Measurements from ENCODE around the gene CSMD2. TPM values are rescaled to one million over a fixed set of nuclear protein-coding genes. Genes with fewer than 3 reads are reported as not detected.

CSMD2 gene
- total RNA-seq, 2 experiments from 2014 or later = not detected

- H3K4me3 Mint-ChIP-seq = no peak overlapping the region
- H3K36me3 Mint-ChIP-seq (ENCODE audit: low read depth) = no peaks in the 10 kb centered on the region
- no peaks in the 10 kb centered on the region for H3K4me1 Mint-ChIP-seq (ENCODE audit: low read depth)
- intact Hi-C loops (cut with micrococcal nuclease) = no loop called here
- H3K27me3 Mint-ChIP-seq = peaks cover 1% of the 10 kb centered on the region
- DNase-seq (no peak), ATAC-seq (no peak)
- no peaks in the 10 kb centered on the region for H3K9me3 Mint-ChIP-seq
- no peak overlapping the region for H3K27ac Mint-ChIP-seq
- no peak for TF ChIP-seq CTCF (IDR thresholded peaks at IDR 0.05)
- ChIA-PET POLR2A (no interaction called here), CTCF (no interaction called here)
These were observed 104.8 kb downstream of the CSMD2 start for GRCh38 chr1:34060187-34060730.

DNA sequence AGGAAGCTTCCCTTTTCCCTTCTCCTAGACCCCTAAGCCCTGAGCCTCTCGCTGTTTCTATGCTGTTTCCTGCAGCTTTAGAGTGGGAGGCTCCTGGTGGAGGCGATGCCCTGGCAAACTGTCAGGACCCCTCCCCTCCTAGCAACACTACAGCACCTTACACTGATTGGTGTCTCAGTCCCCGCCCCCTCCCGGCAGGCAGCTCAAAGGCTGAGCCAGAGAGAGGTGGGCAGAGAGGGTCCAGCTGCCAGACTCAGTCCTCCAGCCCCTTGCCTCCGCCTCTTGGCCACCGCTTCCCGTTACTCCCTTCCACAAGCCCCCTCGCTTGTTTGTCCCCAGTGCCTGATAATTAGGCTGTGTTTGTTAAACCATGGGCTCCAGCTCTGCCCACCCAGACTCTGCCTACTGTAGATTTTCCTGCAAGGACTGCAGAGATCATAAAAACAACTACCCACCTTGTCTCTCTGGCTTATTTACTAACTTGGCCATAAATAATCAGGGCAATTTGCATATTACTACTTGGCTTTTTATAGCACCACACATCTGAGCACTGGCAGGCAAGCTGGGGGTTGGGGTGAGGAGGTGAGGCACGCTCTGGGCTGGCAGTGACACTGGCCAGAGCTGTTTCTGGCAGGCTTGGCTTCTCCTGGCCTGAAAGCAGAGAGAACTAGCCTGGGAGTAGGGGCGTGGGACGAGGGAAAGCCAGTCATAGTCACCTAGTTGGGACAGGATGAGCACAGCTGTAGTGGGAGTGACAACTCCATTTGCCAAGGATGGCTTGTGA is 107.5 kb downstream of the CSMD2 start:
- no peak overlapping the region for H3K27ac Mint-ChIP-seq
- no peak for DNase-seq
- TF ChIP-seq CTCF (IDR thresholded peaks at IDR 0.05) = no peak
- ChIA-PET POLR2A (no interaction called here), CTCF (interaction anchor here (0.8 kb wide), 1 partner anchor 445 kb away, joined by 3 read pairs; no protein-coding TSS in a partner anchor)
- no peak overlapping the region for H3K4me3 Mint-ChIP-seq
- ATAC-seq = no peak
- peaks cover 4% of the 10 kb centered on the region for H3K27me3 Mint-ChIP-seq
- H3K36me3 Mint-ChIP-seq (ENCODE audit: low read depth) = no peaks in the 10 kb centered on the region
- no peaks in the 10 kb centered on the region for H3K9me3 Mint-ChIP-seq
- intact Hi-C loops (cut with micrococcal nuclease) = no loop called here
- H3K4me1 Mint-ChIP-seq (ENCODE audit: low read depth) = no peaks in the 10 kb centered on the region

DNA sequence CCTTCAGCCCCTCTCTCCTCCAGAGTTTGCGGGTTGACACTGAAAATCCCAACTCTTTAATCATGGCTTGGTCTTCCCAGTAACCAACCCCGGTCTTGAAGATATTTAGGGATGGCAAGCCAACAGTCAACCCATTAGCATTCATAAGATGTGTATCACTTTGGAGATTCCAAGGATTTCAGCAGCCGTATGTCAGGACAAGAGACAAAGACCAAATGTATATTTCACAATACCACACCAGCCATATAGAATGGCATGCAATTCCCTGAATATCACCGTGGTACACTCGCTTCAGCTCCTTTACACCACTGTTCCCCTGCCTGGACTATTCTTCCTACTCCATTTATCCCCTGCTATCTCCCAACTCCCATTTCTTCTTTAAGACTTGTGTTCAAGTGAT is 109.2 kb downstream of the CSMD2 start:
- Mint-ChIP-seq H3K4me3 (no peak overlapping the region), H3K9me3 (no peaks in the 10 kb centered on the region), H3K36me3 (ENCODE audit: low read depth) (no peaks in the 10 kb centered on the region), H3K4me1 (ENCODE audit: low read depth) (no peaks in the 10 kb centered on the region), H3K27ac (no peak overlapping the region), H3K27me3 (peaks cover 4% of the 10 kb centered on the region)
- DNase-seq = no peak
- ChIA-PET CTCF (no interaction called here), POLR2A (no interaction called here)
- intact Hi-C loops (cut with micrococcal nuclease) = no loop called here
- ATAC-seq = no peak
- TF ChIP-seq CTCF (IDR thresholded peaks at IDR 0.05) = no peak

- Mint-ChIP-seq H3K36me3 (ENCODE audit: low read depth) (no peaks in the 10 kb centered on the region), H3K27ac (no peak overlapping the region), H3K27me3 (peaks cover 4% of the 10 kb centered on the region), H3K4me1 (ENCODE audit: low read depth) (no peaks in the 10 kb centered on the region), H3K9me3 (no peaks in the 10 kb centered on the region), H3K4me3 (no peak overlapping the region)
- intact Hi-C loops (cut with micrococcal nuclease) = no loop called here
- DNase-seq (no peak), ATAC-seq (no peak)
- POLR2A ChIA-PET = no interaction called here
- TF ChIP-seq CTCF (IDR thresholded peaks at IDR 0.05) = no peak
- CTCF ChIA-PET = no interaction called here
These were observed 110.1 kb downstream of the CSMD2 start for GRCh38 chr1:34054920-34055319.

DNA sequence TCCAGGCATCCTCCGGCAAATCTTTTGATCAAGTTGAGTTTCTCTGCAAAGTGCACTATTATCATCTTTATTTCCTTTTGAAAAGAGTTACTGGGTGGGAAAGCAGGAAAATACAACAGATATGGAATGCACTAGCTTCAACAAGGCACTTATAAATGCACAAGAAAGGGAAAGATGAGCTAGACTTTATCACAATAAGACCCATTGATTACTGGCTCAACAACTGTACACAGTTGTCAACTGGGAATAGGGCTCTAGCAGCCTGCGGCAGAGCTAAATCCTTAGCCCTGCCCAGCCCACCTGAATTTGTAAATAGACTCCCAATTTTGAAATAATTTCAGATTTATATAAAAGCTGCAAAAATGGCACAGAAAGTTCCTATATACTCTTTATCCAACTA is 111.4 kb downstream of the CSMD2 start:
- Mint-ChIP-seq H3K36me3 (ENCODE audit: low read depth) (no peaks in the 10 kb centered on the region), H3K27me3 (peaks cover 4% of the 10 kb centered on the region), H3K4me3 (no peak overlapping the region), H3K9me3 (no peaks in the 10 kb centered on the region), H3K4me1 (ENCODE audit: low read depth) (no peaks in the 10 kb centered on the region), H3K27ac (no peak overlapping the region)
- ATAC-seq = no peak
- DNase-seq = no peak
- TF ChIP-seq CTCF (IDR thresholded peaks at IDR 0.05) = no peak
- intact Hi-C loops (cut with micrococcal nuclease) = no loop called here
- ChIA-PET POLR2A (no interaction called here), CTCF (no interaction called here)
